ENCODE data around the gene MSANTD2.
A peak's percentile ranks its signal among the peaks of the same experiment; 100 is the strongest.

The MSANTD2 gene

GRCh38 chr11:124807660-124808270 lies 7.6 kb upstream of the MSANTD2 start:
- no peak for TF ChIP-seq CTCF (conservative IDR thresholded peaks at IDR 0.05; ENCODE audit: control insufficient read depth, insufficient read depth, low read depth, low read length)
- no peak overlapping the region for H3K4me3 ChIP-seq (ENCODE audit: control insufficient read depth, low read depth, low read length)
- DNase-seq (ENCODE audit: low read depth): no peak

- no peak for DNase-seq (ENCODE audit: low read depth)
- no peak overlapping the region for H3K4me3 ChIP-seq (ENCODE audit: control insufficient read depth, low read depth, low read length)
These were observed 7.0 kb upstream of the MSANTD2 start for GRCh38 chr11:124807201-124807600.

GRCh38 chr11:124804884-124805283 lies 4.7 kb upstream of the MSANTD2 start:
- no peak for DNase-seq (ENCODE audit: low read depth)
- H3K4me3 ChIP-seq (ENCODE audit: control insufficient read depth, low read depth, low read length): no peak overlapping the region
- TF ChIP-seq CTCF (conservative IDR thresholded peaks at IDR 0.05; ENCODE audit: control insufficient read depth, insufficient read depth, low read depth, low read length): no peak

More at GRCh38 chr11:124807201-124807600, 7.0 kb upstream of the MSANTD2 start:
- no peak for TF ChIP-seq CTCF (conservative IDR thresholded peaks at IDR 0.05; ENCODE audit: control insufficient read depth, insufficient read depth, low read depth, low read length)

GRCh38 chr11:124801636-124802312 lies 1.6 kb upstream of the MSANTD2 start:
- peak; percentile 80 for DNase-seq (ENCODE audit: low read depth)
- peak overlapping the region; percentile 73 for H3K4me3 ChIP-seq (ENCODE audit: control insufficient read depth, low read depth, low read length)
- TF ChIP-seq CTCF (conservative IDR thresholded peaks at IDR 0.05; ENCODE audit: control insufficient read depth, insufficient read depth, low read depth, low read length): no peak

- peak overlapping the region; percentile 73 for H3K4me3 ChIP-seq (ENCODE audit: control insufficient read depth, low read depth, low read length)
- peak; percentile 82 for DNase-seq (ENCODE audit: low read depth)
- TF ChIP-seq CTCF (conservative IDR thresholded peaks at IDR 0.05; ENCODE audit: control insufficient read depth, insufficient read depth, low read depth, low read length): no peak
These were observed 808 bp upstream of the MSANTD2 start for GRCh38 chr11:124801014-124801413.

- no peak for TF ChIP-seq CTCF (conservative IDR thresholded peaks at IDR 0.05; ENCODE audit: control insufficient read depth, insufficient read depth, low read depth, low read length)
- DNase-seq (ENCODE audit: low read depth): peak; percentile 14
- H3K4me3 ChIP-seq (ENCODE audit: control insufficient read depth, low read depth, low read length): peak overlapping the region; percentile 73
These were observed 619 bp downstream of the MSANTD2 start for GRCh38 chr11:124799348-124800225.
